Measurements from ENCODE around the gene TMEM156.
"Not testable (repeated sequence)": the region's sequence is repeated elsewhere in the genome, so short reads cannot be mapped to it uniquely, and the experiment has no call there.

Gene TMEM156

DNA sequence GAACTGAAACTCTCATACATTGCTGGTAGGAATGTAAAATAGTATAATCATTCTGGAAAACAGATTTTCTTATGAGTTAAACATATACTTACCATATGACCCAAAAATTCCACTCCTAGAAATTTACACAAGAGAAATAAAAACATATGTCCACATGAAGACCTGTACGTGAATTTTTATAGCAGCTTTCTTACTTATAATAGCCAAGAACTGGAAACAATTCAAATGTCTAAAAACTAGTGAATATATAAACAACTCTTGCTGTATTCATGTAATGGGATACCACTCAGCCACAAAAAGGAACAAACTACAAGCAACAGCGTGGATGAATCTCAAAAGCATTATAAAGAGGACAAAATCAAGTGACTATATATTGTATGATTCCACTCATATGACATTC, 27.5 kb downstream of the TMEM156 start:
- Histone ChIP-seq H3K9ac (ENCODE audit: low read length) (no peak overlapping the region), H3K23ac (ENCODE audit: low read length) (no peak overlapping the region)
- DNase-seq: no peak

DNA sequence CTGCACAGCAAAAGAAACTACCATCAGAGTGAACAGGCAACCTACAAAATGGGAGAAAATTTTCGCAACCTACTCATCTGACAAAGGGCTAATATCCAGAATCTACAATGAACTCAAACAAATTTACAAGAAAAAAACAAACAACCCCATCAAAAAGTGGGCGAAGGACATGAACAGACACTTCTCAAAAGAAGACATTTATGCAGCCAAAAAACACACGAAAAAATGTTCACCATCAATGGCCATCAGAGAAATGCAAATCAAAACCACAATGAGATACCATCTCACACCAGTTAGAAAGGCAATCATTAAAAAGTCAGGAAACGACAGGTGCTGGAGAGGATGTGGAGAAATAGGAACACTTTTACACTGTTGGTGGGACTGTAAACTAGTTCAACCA, 30.2 kb downstream of the TMEM156 start:
- WGBS (ENCODE audit: extremely low coverage, insufficient coverage, low lambda C conversion rate): no CpG with 5 or more reads among the region's 4 CpGs
- not testable (repeated sequence) for H2BK120ac ChIP-seq (ENCODE audit: low read depth, low read length); H3K4me3 ChIP-seq (ENCODE audit: low read length); H3K4ac ChIP-seq (ENCODE audit: low read depth, low read length); H2BK15ac ChIP-seq (replicated peaks; ENCODE audit: low read depth); H3K56ac ChIP-seq (ENCODE audit: low read length); H2AK5ac ChIP-seq (ENCODE audit: low read length); H3K9ac ChIP-seq (ENCODE audit: low read length); H3K27ac ChIP-seq (ENCODE audit: low read depth, low read length); H3K18ac ChIP-seq (ENCODE audit: low read length); H4K5ac ChIP-seq (ENCODE audit: low read length); H3K23ac ChIP-seq (ENCODE audit: low read length); H3K4me1 ChIP-seq (ENCODE audit: control insufficient read depth, low read depth, low read length); H3K79me2 ChIP-seq (ENCODE audit: control insufficient read depth, insufficient read depth, low read length); H2BK5ac ChIP-seq (ENCODE audit: low read length); H3K4me2 ChIP-seq (ENCODE audit: low read length); H3K36me3 ChIP-seq (ENCODE audit: control insufficient read depth, insufficient read depth, low read length); H3K27me3 ChIP-seq (ENCODE audit: insufficient read depth, low read length, poor library complexity); H4K8ac ChIP-seq (ENCODE audit: low read depth, low read length); H3K79me1 ChIP-seq (ENCODE audit: low read length); DNase-seq

More for the DNA sequence above, 27.5 kb downstream of the TMEM156 start:
- Histone ChIP-seq H2BK120ac (ENCODE audit: low read depth, low read length) (no peak overlapping the region), H3K4me1 (ENCODE audit: control insufficient read depth, low read depth, low read length) (no peaks in the 10 kb centered on the region), H3K27ac (ENCODE audit: low read depth, low read length) (no peak overlapping the region), H3K27me3 (ENCODE audit: insufficient read depth, low read length, poor library complexity) (no peaks in the 10 kb centered on the region), H3K4ac (ENCODE audit: low read depth, low read length) (no peak overlapping the region), H2AK5ac (ENCODE audit: low read length) (no peak overlapping the region), H3K56ac (ENCODE audit: low read length) (no peak overlapping the region), H3K79me1 (ENCODE audit: low read length) (no peaks in the 10 kb centered on the region), H3K79me2 (ENCODE audit: control insufficient read depth, insufficient read depth, low read length) (no peaks in the 10 kb centered on the region), H4K8ac (ENCODE audit: low read depth, low read length) (no peak overlapping the region), H3K36me3 (ENCODE audit: control insufficient read depth, insufficient read depth, low read length) (no peaks in the 10 kb centered on the region), H2BK15ac (replicated peaks; ENCODE audit: low read depth) (no peak overlapping the region), H2BK5ac (ENCODE audit: low read length) (no peak overlapping the region), H3K4me3 (ENCODE audit: low read length) (no peak overlapping the region), H3K18ac (ENCODE audit: low read length) (no peak overlapping the region), H4K5ac (ENCODE audit: low read length) (no peak overlapping the region), H3K4me2 (ENCODE audit: low read length) (no peak overlapping the region)
- WGBS (ENCODE audit: extremely low coverage, insufficient coverage, low lambda C conversion rate): no CpG with 5 or more reads among the region's 2 CpGs

DNA sequence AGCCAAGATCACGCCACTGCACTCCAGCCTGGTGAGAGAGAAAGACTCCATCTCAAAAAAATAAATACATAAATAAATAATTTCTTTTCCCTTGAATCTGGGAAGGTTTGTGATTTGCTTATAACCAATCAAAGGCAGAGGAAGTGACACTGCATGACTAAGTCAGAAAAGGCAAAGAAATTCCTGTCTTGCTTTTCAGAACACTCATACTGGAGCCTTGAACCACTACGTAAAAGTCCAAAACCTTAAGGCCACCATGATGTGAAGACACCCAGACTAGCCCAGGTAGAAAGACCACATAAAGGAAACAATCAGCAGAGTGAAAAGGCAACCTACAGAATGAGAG, 36.6 kb downstream of the TMEM156 start:
- DNase-seq: no peak
- Histone ChIP-seq H2BK15ac (replicated peaks; ENCODE audit: low read depth) (no peak overlapping the region), H3K27me3 (ENCODE audit: insufficient read depth, low read length, poor library complexity) (no peaks in the 10 kb centered on the region), H3K4me3 (ENCODE audit: low read length) (no peak overlapping the region), H3K27ac (ENCODE audit: low read depth, low read length) (no peak overlapping the region), H3K79me2 (ENCODE audit: control insufficient read depth, insufficient read depth, low read length) (no peaks in the 10 kb centered on the region), H2BK5ac (ENCODE audit: low read length) (no peak overlapping the region), H4K8ac (ENCODE audit: low read depth, low read length) (no peak overlapping the region), H3K56ac (ENCODE audit: low read length) (no peak overlapping the region), H2BK120ac (ENCODE audit: low read depth, low read length) (no peak overlapping the region), H4K5ac (ENCODE audit: low read length) (no peak overlapping the region), H3K79me1 (ENCODE audit: low read length) (no peaks in the 10 kb centered on the region), H3K4ac (ENCODE audit: low read depth, low read length) (no peak overlapping the region), H3K9ac (ENCODE audit: low read length) (no peak overlapping the region), H3K4me1 (ENCODE audit: control insufficient read depth, low read depth, low read length) (no peaks in the 10 kb centered on the region), H3K18ac (ENCODE audit: low read length) (no peak overlapping the region), H2AK5ac (ENCODE audit: low read length) (no peak overlapping the region), H3K36me3 (ENCODE audit: control insufficient read depth, insufficient read depth, low read length) (no peaks in the 10 kb centered on the region), H3K23ac (ENCODE audit: low read length) (no peak overlapping the region), H3K4me2 (ENCODE audit: low read length) (no peak overlapping the region)
- WGBS (ENCODE audit: extremely low coverage, insufficient coverage, low lambda C conversion rate): no CpG with 5 or more reads among the region's 2 CpGs

DNA sequence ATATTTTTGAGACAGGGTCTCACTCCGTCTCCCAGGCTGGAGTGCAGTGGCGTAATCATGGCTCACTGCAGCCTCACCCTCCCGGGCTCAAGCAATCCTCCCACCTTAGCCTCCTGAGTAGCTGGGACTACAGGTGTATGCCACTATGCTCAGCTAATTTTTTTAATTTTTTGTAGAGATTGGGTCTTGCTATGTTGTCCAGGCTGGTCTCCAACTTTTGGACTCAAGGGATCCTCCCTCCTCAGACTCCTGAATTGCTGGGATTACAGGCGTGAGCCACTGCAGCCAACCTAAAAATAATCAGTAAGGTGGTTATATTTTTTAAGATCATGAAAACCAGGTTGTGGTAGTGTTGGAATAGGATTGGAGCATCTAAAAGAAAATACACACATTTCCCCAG, 38.1 kb downstream of the TMEM156 start:
- WGBS (ENCODE audit: extremely low coverage, insufficient coverage, low lambda C conversion rate): no CpG with 5 or more reads among the region's 4 CpGs
- H3K36me3 ChIP-seq (ENCODE audit: control insufficient read depth, insufficient read depth, low read length): no peaks in the 10 kb centered on the region

GRCh38 chr4:38993683-38994082, 38.5 kb downstream of the TMEM156 start:
- H3K23ac ChIP-seq (ENCODE audit: low read length): no peak overlapping the region
- no peak overlapping the region for H3K18ac ChIP-seq (ENCODE audit: low read length)
- no peak overlapping the region for H3K9ac ChIP-seq (ENCODE audit: low read length)
- no peaks in the 10 kb centered on the region for H3K79me2 ChIP-seq (ENCODE audit: control insufficient read depth, insufficient read depth, low read length)
- peak; percentile 23 for DNase-seq
- H4K5ac ChIP-seq (ENCODE audit: low read length): no peak overlapping the region
- no peak overlapping the region for H3K4me2 ChIP-seq (ENCODE audit: low read length)
- WGBS (ENCODE audit: extremely low coverage, insufficient coverage, low lambda C conversion rate): no CpG with 5 or more reads among the region's 3 CpGs
- no peak overlapping the region for H2AK5ac ChIP-seq (ENCODE audit: low read length)
- no peak overlapping the region for H2BK5ac ChIP-seq (ENCODE audit: low read length)
- no peaks in the 10 kb centered on the region for H3K27me3 ChIP-seq (ENCODE audit: insufficient read depth, low read length, poor library complexity)
- no peak overlapping the region for H2BK15ac ChIP-seq (replicated peaks; ENCODE audit: low read depth)
- no peak overlapping the region for H2BK120ac ChIP-seq (ENCODE audit: low read depth, low read length)
- H3K4ac ChIP-seq (ENCODE audit: low read depth, low read length): no peak overlapping the region
- no peaks in the 10 kb centered on the region for H3K4me1 ChIP-seq (ENCODE audit: control insufficient read depth, low read depth, low read length)
- no peaks in the 10 kb centered on the region for H3K36me3 ChIP-seq (ENCODE audit: control insufficient read depth, insufficient read depth, low read length)
- H3K56ac ChIP-seq (ENCODE audit: low read length): no peak overlapping the region
- H3K27ac ChIP-seq (ENCODE audit: low read depth, low read length): no peak overlapping the region
- no peaks in the 10 kb centered on the region for H3K79me1 ChIP-seq (ENCODE audit: low read length)
- no peak overlapping the region for H3K4me3 ChIP-seq (ENCODE audit: low read length)
- H4K8ac ChIP-seq (ENCODE audit: low read depth, low read length): no peak overlapping the region

More for the DNA sequence above, 38.1 kb downstream of the TMEM156 start:
- H2BK5ac ChIP-seq (ENCODE audit: low read length): no peak overlapping the region
- H2BK120ac ChIP-seq (ENCODE audit: low read depth, low read length): no peak overlapping the region
- H3K4me3 ChIP-seq (ENCODE audit: low read length): no peak overlapping the region
- no peaks in the 10 kb centered on the region for H3K4me1 ChIP-seq (ENCODE audit: control insufficient read depth, low read depth, low read length)
- no peak overlapping the region for H3K27ac ChIP-seq (ENCODE audit: low read depth, low read length)
- no peak overlapping the region for H2BK15ac ChIP-seq (replicated peaks; ENCODE audit: low read depth)
- no peak overlapping the region for H3K56ac ChIP-seq (ENCODE audit: low read length)
- H3K4ac ChIP-seq (ENCODE audit: low read depth, low read length): no peak overlapping the region
- no peak for DNase-seq
- no peak overlapping the region for H4K5ac ChIP-seq (ENCODE audit: low read length)
- no peak overlapping the region for H3K4me2 ChIP-seq (ENCODE audit: low read length)
- no peak overlapping the region for H2AK5ac ChIP-seq (ENCODE audit: low read length)
- no peaks in the 10 kb centered on the region for H3K79me1 ChIP-seq (ENCODE audit: low read length)
- H3K18ac ChIP-seq (ENCODE audit: low read length): no peak overlapping the region
- no peak overlapping the region for H4K8ac ChIP-seq (ENCODE audit: low read depth, low read length)
- no peaks in the 10 kb centered on the region for H3K79me2 ChIP-seq (ENCODE audit: control insufficient read depth, insufficient read depth, low read length)
- no peak overlapping the region for H3K9ac ChIP-seq (ENCODE audit: low read length)
- no peaks in the 10 kb centered on the region for H3K27me3 ChIP-seq (ENCODE audit: insufficient read depth, low read length, poor library complexity)
- no peak overlapping the region for H3K23ac ChIP-seq (ENCODE audit: low read length)

DNA sequence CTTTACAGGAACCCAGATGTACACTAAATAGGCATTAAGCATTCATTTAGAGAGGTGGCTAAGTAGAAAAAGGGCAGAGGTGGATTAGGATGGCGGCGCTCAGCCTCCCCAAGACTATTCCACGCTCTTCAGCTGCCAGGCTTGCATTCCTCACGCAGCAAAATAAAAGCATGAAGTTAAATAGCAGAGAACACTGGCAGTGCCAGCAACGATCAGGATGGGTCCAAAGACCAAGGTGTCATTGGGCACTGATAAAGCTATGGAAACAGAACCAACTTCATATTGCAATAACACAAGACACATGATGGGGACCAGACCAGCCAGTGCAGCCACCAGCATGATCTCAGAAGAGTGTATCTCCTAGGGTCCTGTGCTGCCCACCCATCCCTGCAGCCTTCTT, 42.0 kb downstream of the TMEM156 start:
- Histone ChIP-seq H3K27me3 (ENCODE audit: insufficient read depth, low read length, poor library complexity) (no peaks in the 10 kb centered on the region), H3K79me2 (ENCODE audit: control insufficient read depth, insufficient read depth, low read length) (no peaks in the 10 kb centered on the region), H3K27ac (ENCODE audit: low read depth, low read length) (no peak overlapping the region), H2AK5ac (ENCODE audit: low read length) (no peak overlapping the region), H3K9ac (ENCODE audit: low read length) (no peak overlapping the region), H3K23ac (ENCODE audit: low read length) (no peak overlapping the region), H3K4ac (ENCODE audit: low read depth, low read length) (no peak overlapping the region), H2BK120ac (ENCODE audit: low read depth, low read length) (no peak overlapping the region), H3K36me3 (ENCODE audit: control insufficient read depth, insufficient read depth, low read length) (no peaks in the 10 kb centered on the region), H3K4me2 (ENCODE audit: low read length) (no peak overlapping the region), H3K18ac (ENCODE audit: low read length) (no peak overlapping the region), H3K79me1 (ENCODE audit: low read length) (no peaks in the 10 kb centered on the region), H3K4me3 (ENCODE audit: low read length) (no peak overlapping the region), H2BK15ac (replicated peaks; ENCODE audit: low read depth) (no peak overlapping the region), H3K56ac (ENCODE audit: low read length) (no peak overlapping the region), H2BK5ac (ENCODE audit: low read length) (no peak overlapping the region), H4K8ac (ENCODE audit: low read depth, low read length) (no peak overlapping the region), H4K5ac (ENCODE audit: low read length) (no peak overlapping the region), H3K4me1 (ENCODE audit: control insufficient read depth, low read depth, low read length) (no peaks in the 10 kb centered on the region)
- no CpG with 5 or more reads among the region's 5 CpGs for WGBS (ENCODE audit: extremely low coverage, insufficient coverage, low lambda C conversion rate)
- DNase-seq: no peak

Data from mesendoderm (in vitro differentiated cells).